Putamen (tissue), 1 donor: ENCODE data around the gene CD53.
"Not testable (repeated sequence)": the region's sequence is repeated elsewhere in the genome, so short reads cannot be mapped to it uniquely, and the experiment has no call there.

Experiments
- DNase-seq: peaks from one replicate; pipeline ENCODE4 v3.0.0-alpha.2; 2016; ENCODE audit warnings: low spot score

CD53 gene

GRCh38 chr1:110916669-110917306 is 43.8 kb downstream of the CD53 start:
- DNase-seq, result no peak

GRCh38 chr1:110918016-110918415 is 45.1 kb downstream of the CD53 start:
- DNase-seq, result no peak

GRCh38 chr1:110921953-110922352 is 49.0 kb downstream of the CD53 start:
- DNase-seq, result no peak

GRCh38 chr1:110927484-110928075 is 54.6 kb downstream of the CD53 start:
- no peak for DNase-seq

- DNase-seq, result no peak
Observed at GRCh38 chr1:110928191-110928590, 55.2 kb downstream of the CD53 start.

GRCh38 chr1:110928904-110929303 is 56.0 kb downstream of the CD53 start:
- no peak for DNase-seq

- not testable (repeated sequence) for DNase-seq
Observed at GRCh38 chr1:110931097-110931496, 58.1 kb downstream of the CD53 start.

GRCh38 chr1:110936567-110936966 is 63.6 kb downstream of the CD53 start:
- DNase-seq, result no peak

- no peak for DNase-seq
Observed at GRCh38 chr1:110944806-110945205, 71.9 kb downstream of the CD53 start.

GRCh38 chr1:110945626-110946025 is 72.7 kb downstream of the CD53 start:
- no peak for DNase-seq

GRCh38 chr1:110948038-110948810 is 75.3 kb downstream of the CD53 start:
- DNase-seq, result no peak
